GM10248 (cell line): ENCODE results near the gene SBF1.

Experiments
- CTCF ChIA-PET: fragments of 300-600 bp; sonication (Branson Sonifier 250); formaldehyde crosslinking; extraction: SDS; loops from one replicate; lab custom pipeline; 2021; ENCODE audit warnings: antibody characterized with exemption; lab: Yijun Ruan, JAX
- POLR2A ChIA-PET: fragments of 350-650 bp; sonication (Branson Sonifier 250); formaldehyde crosslinking; extraction: SDS; loops from one replicate; lab custom pipeline; 2020; ENCODE audit warnings: antibody characterized with exemption; lab: Yijun Ruan, JAX
- DNase-seq: peaks from one replicate; pipeline ENCODE4 v3.0.0; 2012; ENCODE audit errors: extremely low spot score
- TF ChIP-seq, protein P1 (sequence below): IDR thresholded peaks from 2 replicates; pipeline ENCODE4 v1.5.1; 2012; ENCODE audit warnings: mild to moderate bottlenecking, low read depth; ENCODE audit errors: extremely low read depth, missing control alignments, control extremely low read depth

Gene SBF1

DNA sequence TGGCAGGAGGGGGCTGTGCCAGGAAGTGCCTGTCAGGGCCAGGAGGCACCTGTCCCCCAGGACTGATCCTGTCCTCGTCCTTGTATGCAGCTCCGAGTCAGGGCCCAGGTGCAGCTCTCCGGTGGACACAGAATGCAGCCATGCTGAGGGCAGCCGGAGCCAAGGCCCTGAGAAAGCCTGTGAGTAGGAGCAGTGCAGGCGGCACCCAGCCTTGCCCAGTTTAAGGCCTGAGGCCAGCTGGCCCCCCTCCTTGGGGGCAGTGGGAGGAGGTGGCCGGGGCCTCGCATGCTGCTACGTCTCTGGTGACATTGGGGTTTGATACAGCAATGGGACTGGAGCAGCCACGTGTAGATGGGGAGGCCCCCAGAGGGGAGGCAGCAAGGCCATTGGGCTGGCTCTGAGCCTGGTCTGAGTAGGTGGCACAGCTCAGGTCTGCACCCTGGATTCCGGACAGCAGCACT is 34.9 kb downstream of the SBF1 start:
- ChIA-PET CTCF (interaction anchor here (0.7 to 1.4 kb wide), 2 partner anchors 10 to 181 kb away, joined by 3 read pairs; no protein-coding TSS in a partner anchor), POLR2A (no interaction called here)
- TF ChIP-seq, protein P1, sequence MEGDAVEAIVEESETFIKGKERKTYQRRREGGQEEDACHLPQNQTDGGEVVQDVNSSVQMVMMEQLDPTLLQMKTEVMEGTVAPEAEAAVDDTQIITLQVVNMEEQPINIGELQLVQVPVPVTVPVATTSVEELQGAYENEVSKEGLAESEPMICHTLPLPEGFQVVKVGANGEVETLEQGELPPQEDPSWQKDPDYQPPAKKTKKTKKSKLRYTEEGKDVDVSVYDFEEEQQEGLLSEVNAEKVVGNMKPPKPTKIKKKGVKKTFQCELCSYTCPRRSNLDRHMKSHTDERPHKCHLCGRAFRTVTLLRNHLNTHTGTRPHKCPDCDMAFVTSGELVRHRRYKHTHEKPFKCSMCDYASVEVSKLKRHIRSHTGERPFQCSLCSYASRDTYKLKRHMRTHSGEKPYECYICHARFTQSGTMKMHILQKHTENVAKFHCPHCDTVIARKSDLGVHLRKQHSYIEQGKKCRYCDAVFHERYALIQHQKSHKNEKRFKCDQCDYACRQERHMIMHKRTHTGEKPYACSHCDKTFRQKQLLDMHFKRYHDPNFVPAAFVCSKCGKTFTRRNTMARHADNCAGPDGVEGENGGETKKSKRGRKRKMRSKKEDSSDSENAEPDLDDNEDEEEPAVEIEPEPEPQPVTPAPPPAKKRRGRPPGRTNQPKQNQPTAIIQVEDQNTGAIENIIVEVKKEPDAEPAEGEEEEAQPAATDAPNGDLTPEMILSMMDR = no peak
- no peak for DNase-seq

DNA sequence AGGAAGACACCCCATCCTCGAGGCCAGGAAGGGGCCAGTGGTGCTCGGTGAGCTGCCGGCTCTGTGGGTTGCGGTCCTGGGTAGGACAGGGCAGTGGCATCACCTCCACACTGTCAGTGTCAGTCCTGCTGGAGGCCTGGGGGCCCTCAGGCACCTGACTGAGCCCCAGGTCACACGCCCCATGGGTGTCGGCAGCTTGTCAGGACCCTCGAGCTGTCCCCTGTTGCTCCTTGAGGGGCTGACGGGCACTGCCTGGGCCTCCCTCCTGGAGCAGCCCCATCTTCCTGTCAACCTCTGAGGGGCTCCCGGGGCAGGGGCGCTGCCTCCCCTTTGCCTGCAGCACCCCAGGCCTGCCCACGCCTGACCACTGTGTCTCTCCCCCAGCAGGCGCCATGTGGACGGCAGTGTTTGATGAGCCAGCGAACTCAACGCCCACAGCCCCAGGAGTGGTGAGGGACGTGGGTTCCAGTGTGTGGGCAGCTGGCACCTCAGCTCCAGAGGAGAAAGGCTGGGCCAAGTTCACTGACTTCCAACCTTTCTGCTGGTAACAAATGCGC is 35.4 kb downstream of the SBF1 start:
- no peak for DNase-seq
- TF ChIP-seq, protein P1 = no peak
- POLR2A ChIA-PET = no interaction called here
- CTCF ChIA-PET = interaction anchor here (0.7 to 1.2 kb wide), 2 partner anchors 9 to 163 kb away, joined by 3 to 4 read pairs; no protein-coding TSS in a partner anchor

DNA sequence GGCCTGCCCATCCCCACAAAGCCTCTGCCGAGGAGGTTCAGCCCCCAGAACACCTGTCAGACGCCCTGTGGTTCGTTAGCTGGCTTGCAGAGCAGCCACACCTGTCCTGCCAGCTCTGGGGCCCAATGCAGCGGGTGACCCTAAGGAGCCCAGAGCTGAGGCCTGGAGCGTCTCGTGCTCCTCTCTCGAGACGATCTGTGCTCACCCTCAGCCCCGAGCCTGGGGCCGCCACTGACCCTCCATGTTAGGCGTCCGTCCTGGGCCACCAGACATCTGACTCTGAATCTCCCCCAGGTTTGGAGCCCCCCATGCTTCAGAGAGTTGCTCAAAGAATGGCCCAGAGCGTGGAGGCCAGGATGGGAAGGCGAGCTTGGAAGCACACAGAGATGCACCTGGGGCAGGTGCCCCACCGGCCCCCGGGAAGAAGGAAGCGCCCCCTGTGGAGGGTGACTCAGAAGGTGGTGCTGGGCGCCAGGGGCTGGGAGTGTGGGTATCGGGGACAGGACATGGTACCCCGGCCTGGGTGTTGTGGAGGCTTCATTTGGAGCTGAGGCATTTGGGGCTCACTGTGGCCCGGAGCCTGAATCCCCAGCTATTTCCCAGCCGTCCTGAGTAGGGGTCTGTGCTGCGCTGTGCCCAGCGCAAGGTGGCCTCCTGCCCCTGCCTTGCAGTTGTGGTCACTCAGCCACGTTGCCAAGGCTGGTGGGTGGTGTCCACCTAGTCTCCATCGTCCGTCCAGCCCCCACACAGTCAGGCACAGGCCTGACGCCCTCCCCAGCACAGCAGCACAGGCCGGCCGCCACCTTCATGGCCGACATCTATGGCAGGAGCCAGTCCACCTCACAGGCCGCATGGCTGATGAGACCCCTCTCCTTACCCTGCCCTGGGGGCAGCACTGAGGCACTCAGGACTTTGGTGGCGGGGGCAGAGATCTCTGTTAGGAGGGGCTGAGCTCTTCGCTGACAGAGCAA is 36.2 kb downstream of the SBF1 start:
- TF ChIP-seq, protein P1 = no peak
- no peak for DNase-seq
- ChIA-PET POLR2A (no interaction called here), CTCF (interaction anchor here (0.7 to 1.4 kb wide), 3 partner anchors 8 to 162 kb away, joined by 3 to 4 read pairs (median 3); no protein-coding TSS in a partner anchor)

DNA sequence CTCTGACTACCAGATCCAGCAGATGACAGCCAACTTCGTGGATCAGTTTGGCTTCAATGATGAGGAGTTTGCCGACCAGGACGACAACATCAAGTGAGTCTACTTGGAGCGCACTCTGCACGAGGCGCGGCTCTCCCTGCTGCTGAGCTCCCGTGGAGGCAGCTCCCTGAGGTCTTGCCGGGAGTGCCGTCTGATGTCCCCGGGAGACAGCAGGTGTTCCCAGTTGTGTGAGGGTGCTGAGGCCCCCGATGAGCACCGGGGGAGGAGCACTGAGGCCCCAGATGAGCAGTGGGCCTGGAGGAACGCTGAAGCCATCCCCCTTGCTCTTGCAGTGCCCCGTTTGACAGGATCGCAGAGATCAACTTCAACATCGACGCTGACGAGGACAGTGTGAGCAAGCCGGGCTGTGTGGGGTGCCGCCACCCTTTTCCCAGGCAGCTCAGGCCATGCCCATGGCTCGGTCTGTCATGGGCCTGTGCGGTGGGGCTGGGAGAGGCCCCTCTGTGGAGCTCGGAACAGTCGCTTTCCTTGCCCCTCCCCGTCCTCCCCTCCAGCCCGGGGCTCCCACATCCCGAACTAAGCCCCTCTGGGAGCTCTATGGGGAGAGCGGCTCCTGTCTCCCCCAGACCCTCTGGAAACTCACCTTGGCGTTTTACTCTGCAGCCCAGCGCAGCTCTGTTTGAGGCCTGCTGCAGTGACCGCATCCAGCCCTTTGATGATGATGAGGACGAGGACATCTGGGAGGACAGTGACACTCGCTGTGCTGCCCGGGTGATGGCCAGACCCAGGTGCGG is 37.1 kb downstream of the SBF1 start:
- TF ChIP-seq, protein P1 = no peak
- no peak for DNase-seq
- CTCF ChIA-PET = interaction anchor here (1.4 kb wide), 1 partner anchor 13 kb away, joined by 3 read pairs; no protein-coding TSS in a partner anchor
- POLR2A ChIA-PET = no interaction called here

DNA sequence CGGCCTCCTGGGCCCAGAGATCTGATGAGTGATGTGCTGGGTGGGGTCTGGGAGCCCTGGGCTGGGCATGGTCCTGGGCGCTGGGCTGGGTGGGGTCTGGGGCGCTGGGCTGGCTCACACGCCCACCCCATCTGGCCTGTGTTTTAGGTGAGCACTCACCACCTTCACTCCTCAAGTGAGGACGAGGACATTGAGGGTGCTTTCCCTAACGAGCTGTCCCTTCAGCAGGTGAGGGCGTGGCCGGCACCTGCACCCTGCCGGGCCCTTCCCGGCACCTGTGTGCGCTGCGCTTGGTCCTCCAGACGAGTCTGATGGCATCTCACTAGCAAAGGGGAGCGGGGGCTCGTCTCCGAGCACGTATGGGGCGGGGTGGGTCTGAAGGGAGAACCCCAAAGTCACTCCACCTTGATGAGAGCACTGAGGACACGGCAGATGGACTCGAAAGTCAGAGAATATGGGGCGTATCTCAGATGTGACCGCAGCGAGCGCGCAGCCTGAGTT is 37.9 kb downstream of the SBF1 start:
- DNase-seq = no peak
- POLR2A ChIA-PET = no interaction called here
- TF ChIP-seq, protein P1 = no peak
- CTCF ChIA-PET = interaction anchor here (1.4 kb wide), 2 partner anchors 14 to 32 kb away, joined by 3 to 4 read pairs; no protein-coding TSS in a partner anchor
